Measurements from ENCODE around the gene PRELID3B. TPM values are rescaled to one million over a fixed set of nuclear protein-coding genes. Genes with fewer than 3 reads are reported as not detected.

Gene PRELID3B
- total RNA-seq, 1 experiment from 2014 or later = 137 TPM

- Histone ChIP-seq H4K20me1 (ENCODE audit: insufficient read depth) (peaks cover 10% of the 10 kb centered on the region; the same call in 1 of the 2 replicates), H3K27me3 (ENCODE audit: insufficient read depth, low read depth) (no peaks in the 10 kb centered on the region), H3K79me2 (ENCODE audit: low read depth) (no peaks in the 10 kb centered on the region), H3K9me3 (ENCODE audit: insufficient read depth, low read depth) (no peaks in the 10 kb centered on the region), H3K36me3 (ENCODE audit: low read depth) (peaks cover 37% of the 10 kb centered on the region), H3F3A (ENCODE audit: insufficient read depth, low read depth) (peaks cover 48% of the 10 kb centered on the region), H3K9me2 (ENCODE audit: insufficient read depth) (no peaks in the 10 kb centered on the region), H2AFZ (no peak overlapping the region), H3K27ac (no peak overlapping the region), H3K4me3 (no peak overlapping the region), H3K4me1 (replicated peaks; ENCODE audit: insufficient read depth) (no peaks in the 10 kb centered on the region), H3K4me2 (no peak overlapping the region)
- no peak for DNase-seq
- BruUV-seq (replicated peaks) = no TSS peak
- TF ChIP-seq CTCF (conservative IDR thresholded peaks at IDR 0.05) (no peak), EZH2 (IDR thresholded peaks at IDR 0.05; ENCODE audit: low read depth) (no peak)
- intact Hi-C loops (cut with micrococcal nuclease; ENCODE audit: unreplicated experiment) = no loop called here
- ChIA-PET POLR2A (ENCODE audit: unreplicated experiment) (no interaction called here), CTCF (no interaction called here)
These were observed 45.3 kb downstream of the PRELID3B start for GRCh38 chr20:58997141-58997770.

DNA sequence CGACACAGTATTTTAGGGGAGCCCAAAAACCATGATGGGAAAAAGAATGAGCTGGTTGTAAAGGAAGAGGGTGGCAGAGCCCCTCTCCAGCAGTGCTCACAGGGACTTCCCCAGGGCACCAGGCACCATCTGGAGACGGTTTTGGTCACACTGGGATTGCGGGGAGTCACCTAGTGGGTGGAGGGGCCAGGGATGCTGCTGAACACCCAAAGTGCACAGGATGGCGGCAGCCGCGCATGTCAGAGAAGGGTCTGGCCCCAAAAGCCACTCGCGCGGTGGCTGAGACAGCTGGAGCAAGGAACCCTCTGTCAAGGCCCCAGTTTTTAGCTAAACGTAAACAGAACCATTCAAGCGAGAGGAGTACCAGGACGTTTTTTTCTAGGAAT is 46.4 kb downstream of the PRELID3B start:
- POLR2A ChIA-PET (ENCODE audit: unreplicated experiment) = interaction anchor here (0.5 to 0.7 kb wide), 4 partner anchors 16 to 48 kb away, joined by 3 to 6 read pairs (median 4); partner anchors contain the start of gene ATP5F1E

GRCh38 chr20:58995461-58996225 is 46.9 kb downstream of the PRELID3B start:
- intact Hi-C loops (cut with micrococcal nuclease; ENCODE audit: unreplicated experiment) = no loop called here
- ChIA-PET POLR2A (ENCODE audit: unreplicated experiment) (interaction anchor here (0.5 to 0.7 kb wide), 4 partner anchors 15 to 49 kb away, joined by 3 to 6 read pairs (median 4); partner anchors contain the start of gene ATP5F1E), CTCF (no interaction called here)
- Histone ChIP-seq H3K9me2 (ENCODE audit: insufficient read depth) (no peaks in the 10 kb centered on the region), H3K36me3 (ENCODE audit: low read depth) (peaks cover 52% of the 10 kb centered on the region), H3K27ac (no peak overlapping the region), H3K27me3 (ENCODE audit: insufficient read depth, low read depth) (no peaks in the 10 kb centered on the region), H3K4me1 (replicated peaks; ENCODE audit: insufficient read depth) (no peaks in the 10 kb centered on the region), H3K79me2 (ENCODE audit: low read depth) (no peaks in the 10 kb centered on the region), H3F3A (ENCODE audit: insufficient read depth, low read depth) (peaks cover 59% of the 10 kb centered on the region), H4K20me1 (ENCODE audit: insufficient read depth) (peaks cover 19% of the 10 kb centered on the region), H3K4me2 (no peak overlapping the region), H3K9me3 (ENCODE audit: insufficient read depth, low read depth) (no peaks in the 10 kb centered on the region), H3K4me3 (no peak overlapping the region), H2AFZ (no peak overlapping the region)
- no peak for TF ChIP-seq CTCF (conservative IDR thresholded peaks at IDR 0.05)
- TF ChIP-seq EZH2 (IDR thresholded peaks at IDR 0.05; ENCODE audit: low read depth) = no peak
- BruUV-seq (replicated peaks) = no TSS peak
- no peak for DNase-seq

More for the DNA sequence above, 46.4 kb downstream of the PRELID3B start:
- Histone ChIP-seq H3K27ac (no peak overlapping the region), H3K4me3 (no peak overlapping the region), H2AFZ (no peak overlapping the region), H3K79me2 (ENCODE audit: low read depth) (no peaks in the 10 kb centered on the region), H4K20me1 (ENCODE audit: insufficient read depth) (peaks cover 16% of the 10 kb centered on the region), H3K9me3 (ENCODE audit: insufficient read depth, low read depth) (no peaks in the 10 kb centered on the region), H3F3A (ENCODE audit: insufficient read depth, low read depth) (peaks cover 57% of the 10 kb centered on the region), H3K36me3 (ENCODE audit: low read depth) (peaks cover 47% of the 10 kb centered on the region), H3K27me3 (ENCODE audit: insufficient read depth, low read depth) (no peaks in the 10 kb centered on the region), H3K4me1 (replicated peaks; ENCODE audit: insufficient read depth) (no peaks in the 10 kb centered on the region), H3K4me2 (no peak overlapping the region), H3K9me2 (ENCODE audit: insufficient read depth) (no peaks in the 10 kb centered on the region)
- intact Hi-C loops (cut with micrococcal nuclease; ENCODE audit: unreplicated experiment) = no loop called here
- TF ChIP-seq CTCF (conservative IDR thresholded peaks at IDR 0.05) = no peak
- no peak for TF ChIP-seq EZH2 (IDR thresholded peaks at IDR 0.05; ENCODE audit: low read depth)
- BruUV-seq (replicated peaks) = no TSS peak
- DNase-seq = no peak
- CTCF ChIA-PET = no interaction called here

Data from PC-9 (cell line).